Activated CD4-positive, alpha-beta T cell treated with anti-CD3 and anti-CD28 coated beads for 1 hour (primary cell): Measurements from ENCODE around the gene RPS24.
"Not testable (repeated sequence)": the region's sequence is repeated elsewhere in the genome, so short reads cannot be mapped to it uniquely, and the experiment has no call there.

Experiments
- DNase-seq: peaks from one replicate; pipeline ENCODE4 v3.0.0-alpha.2; 2020

RPS24 gene

DNA sequence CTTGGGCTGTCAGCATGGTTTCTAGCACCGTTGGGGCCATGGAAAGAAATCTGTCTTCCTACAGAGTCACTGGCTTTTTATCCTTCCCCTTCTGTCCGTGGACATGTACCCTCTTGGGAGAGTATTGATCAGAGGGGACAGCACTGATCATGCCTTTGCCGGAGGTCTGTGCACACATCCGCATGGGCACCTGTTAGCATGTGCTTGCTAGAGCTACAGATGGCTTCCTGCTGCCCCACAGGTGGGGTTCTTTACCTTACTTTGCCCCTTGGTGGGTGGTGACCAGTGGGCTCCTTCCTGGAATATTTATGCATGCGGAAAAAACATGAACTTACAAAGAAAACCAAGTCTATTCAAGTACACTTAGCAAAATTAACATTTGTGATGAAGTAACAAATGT, 24.9 kb downstream of the RPS24 start:
- no peak for DNase-seq

DNA sequence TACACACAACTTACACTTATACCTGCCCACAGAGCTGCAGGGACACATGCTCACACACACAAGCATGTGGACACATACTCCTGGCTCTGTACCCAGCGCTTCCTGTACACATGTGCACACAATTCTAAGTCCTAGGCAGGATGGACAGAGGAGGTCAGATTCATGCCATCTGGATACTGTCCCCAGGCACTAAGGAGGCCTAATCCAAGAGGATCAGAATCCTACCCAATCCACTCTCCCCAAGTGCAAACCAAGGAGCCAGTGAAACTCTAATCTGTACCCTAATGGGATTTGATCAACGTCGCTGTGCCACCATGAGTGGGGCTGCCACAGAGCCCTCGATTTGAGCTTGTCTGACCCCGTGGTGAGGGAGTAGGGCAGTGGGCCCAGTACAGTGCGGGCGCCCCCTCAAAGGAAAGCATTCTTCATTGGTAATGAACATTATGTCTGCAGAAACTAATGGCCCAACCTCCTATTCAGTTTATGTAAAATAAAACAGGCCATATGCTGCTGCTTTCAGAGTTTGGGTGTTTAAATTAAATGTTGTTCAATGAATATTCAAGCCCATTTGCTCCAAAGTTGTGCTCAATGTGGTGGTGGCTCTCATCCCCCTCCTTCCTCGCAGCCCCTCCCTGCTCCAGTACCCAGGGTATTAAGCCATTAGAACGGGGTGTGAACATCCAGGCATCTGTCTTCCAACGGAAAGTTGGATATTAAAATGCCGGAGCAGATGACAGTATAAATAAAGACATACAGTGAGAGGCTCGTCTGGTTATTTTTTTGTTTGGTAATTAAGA, 26.4 kb downstream of the RPS24 start:
- DNase-seq, result no peak

DNA sequence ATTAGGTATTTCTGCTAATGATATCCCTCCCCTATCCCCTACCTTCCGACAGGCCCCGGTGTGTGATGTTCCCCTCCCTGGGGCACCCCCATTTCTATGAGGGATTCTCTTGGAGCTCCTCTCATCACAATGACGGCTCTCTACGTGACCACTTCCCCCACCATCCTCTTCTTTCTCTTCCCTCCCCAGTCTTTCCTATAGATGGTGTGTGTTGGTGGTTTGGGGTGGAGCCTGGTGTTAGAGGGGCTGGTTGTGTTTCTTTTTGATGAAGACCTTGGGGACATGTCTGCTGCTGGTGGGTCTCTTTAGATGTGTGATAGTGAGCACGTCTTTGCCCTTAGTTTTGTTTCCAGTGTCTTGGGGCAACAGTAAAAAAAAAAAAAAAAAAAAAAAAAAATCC, 28.6 kb downstream of the RPS24 start:
- no peak for DNase-seq

DNA sequence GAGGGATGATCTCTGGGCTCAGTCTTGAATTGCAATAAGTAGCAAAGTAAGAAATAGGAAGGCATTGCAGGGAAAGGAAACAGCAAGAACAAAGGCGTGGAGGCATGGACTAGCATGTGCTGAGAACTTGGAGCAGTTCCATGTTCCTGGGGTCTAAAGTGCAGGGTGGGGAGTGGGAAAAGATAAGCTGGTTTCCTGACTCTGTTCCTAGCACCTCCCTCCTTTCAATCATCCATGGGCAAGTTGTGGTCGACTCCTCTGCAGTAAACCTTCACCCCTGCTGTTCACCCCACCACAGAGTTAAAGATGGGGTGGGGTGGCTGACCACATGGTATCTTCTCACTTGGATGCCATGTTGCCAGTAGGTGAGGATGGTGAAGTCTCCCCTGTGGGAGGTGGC, 29.6 kb downstream of the RPS24 start:
- DNase-seq, result no peak

DNA sequence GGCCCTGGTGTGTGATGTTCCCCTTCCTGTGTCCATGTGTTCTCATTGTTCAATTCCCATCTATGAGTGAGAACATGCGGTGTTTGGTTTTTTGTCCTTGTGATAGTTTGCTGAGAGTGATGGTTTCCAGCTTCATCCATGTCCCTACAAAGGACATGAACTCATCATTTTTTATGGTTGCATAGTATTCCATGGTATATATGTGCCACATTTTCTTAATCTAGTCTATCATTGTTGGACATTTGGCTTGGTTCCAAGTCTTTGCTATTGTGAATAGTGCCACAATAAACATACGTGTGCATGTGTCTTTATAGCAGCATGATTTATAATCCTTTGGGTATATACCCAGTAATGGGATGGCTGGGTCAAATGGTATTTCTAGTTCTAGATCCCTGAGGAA, 31.3 kb downstream of the RPS24 start:
- not testable (repeated sequence) for DNase-seq

DNA sequence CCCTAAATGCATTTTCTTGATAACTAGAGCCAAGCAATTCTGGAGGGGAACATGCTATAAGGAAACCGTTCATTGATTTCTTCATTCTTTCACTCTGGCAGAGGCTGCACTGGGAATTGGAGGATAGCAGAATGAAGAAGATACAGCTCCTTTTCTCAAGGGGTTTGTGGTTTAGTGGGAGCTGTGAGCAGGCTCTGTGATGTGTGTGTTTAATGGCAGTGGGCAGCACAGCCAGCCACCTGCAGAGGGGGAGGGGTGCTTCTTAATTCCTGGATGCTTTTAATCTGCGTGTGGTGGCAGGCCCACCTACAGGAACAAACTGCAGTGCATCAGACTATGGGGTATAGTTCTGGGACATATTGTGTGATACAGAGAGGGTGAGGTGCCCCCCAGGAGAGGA, 31.9 kb downstream of the RPS24 start:
- DNase-seq, result no peak

DNA sequence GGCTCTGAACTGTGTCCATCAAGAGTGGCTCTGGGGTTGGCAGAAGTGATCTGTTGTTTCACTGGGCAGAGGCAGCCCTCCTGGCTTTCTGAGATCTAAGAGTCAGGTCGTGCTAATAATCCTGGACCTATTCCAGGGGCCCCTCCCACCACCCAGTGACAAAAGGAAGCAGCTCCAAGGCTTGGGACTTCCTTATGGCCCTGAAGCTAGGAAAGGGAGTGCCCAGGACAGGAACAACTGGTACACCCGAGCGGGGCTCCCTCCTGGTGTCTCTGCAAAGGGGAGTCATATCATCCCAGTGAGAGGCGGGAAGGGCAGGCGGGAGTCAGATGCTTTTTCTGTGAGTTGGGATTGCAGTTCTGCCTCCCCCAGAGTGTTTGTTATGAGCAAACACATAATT, 32.3 kb downstream of the RPS24 start:
- DNase-seq, result no peak

DNA sequence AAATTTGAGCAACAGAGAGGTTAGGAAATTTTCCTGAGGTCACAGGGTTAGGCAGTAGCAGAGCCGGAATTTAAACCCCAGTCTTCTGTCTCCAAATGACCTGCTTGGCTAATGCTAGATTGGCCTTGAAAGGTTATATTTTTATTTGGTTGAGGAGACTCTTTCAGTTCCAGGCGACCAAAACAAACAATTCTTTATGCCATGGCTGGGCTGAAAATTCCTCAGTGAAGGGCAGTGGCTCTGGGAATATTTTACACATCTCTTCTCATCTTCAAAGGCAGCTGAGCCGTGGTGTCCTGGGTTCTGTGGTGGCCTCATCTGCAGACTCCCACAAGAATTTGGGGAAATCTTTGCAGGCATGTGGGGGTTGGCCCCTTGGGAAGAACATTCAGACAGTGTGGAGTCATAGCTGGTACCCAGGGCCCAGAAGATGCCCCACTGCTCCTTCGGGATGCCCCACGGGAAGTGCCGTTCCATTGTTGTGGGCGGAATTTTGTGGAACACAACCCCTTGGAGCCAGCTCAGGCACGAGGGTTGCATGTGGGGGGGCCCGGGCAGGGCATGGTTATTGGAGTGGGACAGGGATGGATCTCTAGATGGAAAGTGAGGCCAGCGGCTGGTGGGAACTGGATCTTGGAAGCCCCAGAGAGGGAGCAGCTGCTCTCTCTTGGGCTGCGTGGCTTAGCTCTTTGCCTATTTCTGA, 33.2 kb downstream of the RPS24 start:
- DNase-seq, result no peak

DNA sequence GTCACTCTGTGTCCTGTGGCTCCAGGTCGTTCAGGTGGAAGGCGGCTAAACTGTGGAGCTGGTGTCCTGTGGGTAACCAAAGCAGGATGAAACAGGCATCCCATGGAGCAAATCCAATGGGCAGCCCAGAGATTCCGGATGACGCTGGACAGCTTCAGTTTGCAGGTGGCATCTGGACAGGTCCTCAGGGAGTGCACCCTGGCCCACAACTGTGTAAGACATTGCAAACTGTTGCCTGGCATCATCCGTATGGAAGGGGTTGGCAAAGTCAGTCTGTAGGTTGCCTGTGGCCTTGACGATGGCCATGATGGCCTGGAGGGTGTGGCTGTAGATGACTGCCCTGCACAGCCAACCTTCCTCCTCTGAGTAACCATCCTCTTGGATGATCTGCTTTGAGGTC, 35.5 kb downstream of the RPS24 start:
- DNase-seq, result no peak

DNA sequence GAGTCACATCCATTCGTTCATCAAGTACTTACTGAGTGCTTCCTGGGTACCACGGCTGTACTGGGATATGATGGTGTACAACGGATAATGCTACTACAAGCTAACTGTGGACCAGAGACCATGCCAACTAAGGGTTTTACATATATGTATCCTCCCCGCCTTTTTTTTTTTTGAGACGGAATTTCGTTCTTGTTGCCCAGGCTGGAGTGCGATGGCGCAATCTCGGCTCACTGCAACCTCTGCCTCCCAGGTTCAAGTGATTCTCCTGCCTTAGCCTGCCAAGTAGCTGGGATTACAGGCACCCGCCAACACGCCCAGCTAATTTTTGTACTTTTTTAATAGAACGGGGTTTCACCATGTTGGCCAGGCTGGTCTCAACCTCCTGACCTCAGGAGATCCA, 36.4 kb downstream of the RPS24 start:
- not testable (repeated sequence) for DNase-seq

DNA sequence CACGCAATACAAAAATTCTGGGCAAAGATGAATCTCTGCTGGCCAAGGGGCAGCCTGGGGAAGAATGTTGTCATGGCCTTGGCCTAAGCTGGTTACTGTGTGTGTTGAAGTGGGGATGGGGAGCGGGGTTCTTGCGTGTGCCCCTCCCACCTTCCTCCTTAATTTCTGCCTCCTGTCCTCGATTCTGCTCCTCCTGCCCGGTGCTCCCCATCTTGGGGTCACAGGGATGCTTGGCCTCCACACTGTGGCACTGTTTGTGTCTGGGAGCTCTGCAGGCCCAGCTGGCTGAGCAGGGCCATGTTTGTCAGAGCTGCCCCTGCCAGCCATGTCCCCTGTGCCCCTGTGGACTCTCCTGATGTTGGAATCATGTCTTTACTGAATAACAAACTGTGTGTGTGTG, 37.1 kb downstream of the RPS24 start:
- no peak for DNase-seq

DNA sequence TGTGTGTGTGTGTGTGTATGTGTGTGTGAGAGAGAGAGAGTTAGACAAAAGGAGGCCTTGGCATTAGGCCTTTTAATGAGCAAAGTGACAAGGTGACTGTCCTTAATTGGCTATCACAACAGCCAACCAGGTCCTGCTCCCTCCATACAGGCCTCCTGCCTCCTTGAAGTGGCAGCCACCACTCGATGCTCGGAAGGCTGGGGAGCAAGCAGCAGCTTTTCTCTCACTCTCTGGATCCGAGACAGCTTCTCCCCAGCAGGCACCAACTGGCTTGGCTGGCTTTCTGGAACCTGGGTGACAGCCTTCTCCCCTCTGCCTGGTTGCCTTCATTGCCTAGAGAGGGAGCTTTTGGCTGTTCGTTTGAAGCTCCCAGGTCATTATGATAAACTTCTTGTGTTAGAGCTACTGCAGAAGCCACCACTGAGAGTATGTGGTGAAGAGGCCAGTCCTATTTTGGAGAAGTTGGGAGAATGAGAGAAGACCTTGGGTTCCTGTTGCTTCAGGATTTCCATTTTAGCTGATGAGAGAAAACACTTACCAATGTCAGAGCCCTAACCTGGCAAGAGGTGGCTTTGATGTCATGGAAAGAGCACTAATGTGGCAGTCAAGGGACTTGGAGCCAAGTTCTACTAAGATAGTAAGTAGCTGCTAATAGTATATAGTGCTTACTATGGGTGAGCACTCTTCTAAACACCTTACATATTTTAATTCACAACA, 37.6 kb downstream of the RPS24 start:
- no peak for DNase-seq

DNA sequence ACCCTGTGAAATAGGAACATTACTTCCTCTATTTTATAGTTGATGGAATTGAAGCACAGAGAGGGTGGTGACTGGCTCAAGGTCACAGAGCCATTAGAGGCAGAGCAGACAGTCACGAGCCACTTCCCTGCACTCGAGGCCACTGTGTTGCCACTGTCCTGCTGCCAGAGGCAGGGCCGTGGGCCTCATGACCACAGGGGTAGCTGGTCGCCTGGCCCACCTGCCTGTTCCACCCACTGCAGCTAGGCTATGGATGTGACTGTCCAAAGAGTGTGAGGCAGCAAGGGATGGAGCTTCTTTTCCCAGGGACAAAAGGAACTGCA, 38.2 kb downstream of the RPS24 start:
- no peak for DNase-seq

DNA sequence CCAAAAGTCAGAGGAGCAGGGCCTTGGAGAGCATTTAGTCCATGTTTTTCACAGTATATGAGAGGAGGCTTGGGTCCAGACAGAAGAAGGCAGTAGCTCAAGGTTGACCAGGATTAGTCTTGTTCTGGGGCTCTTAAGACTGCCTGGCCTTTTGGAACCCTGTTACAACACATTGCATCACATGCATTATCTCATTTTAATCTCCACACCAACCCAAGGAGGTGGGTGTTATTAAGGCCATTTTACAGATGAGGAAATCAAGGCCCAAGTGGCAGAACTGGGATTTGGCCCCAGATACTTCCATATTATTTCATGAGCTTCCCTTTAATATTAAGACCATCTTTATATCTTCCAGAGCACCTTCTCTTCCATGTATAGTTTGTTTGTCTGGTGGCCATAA, 38.8 kb downstream of the RPS24 start:
- DNase-seq, result no peak

DNA sequence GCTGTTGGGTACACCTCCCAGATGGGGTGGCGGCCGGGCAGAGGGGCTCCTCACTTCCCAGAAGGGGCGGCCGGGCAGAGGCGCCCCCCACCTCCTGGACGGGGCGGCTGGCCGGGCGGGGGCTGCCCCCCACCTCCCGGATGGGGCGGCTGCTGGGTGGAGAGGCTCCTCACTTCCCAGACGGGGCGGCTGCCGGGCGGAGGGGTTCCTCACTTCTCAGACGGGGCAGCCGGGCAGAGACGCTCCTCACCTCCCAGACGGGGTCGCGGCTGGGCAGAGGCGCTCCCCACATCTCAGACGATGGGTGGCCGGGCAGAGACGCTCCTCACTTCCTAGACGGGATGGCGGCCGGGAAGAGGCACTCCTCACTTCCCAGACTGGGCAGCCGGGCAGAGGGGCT, 42.1 kb downstream of the RPS24 start:
- not testable (repeated sequence) for DNase-seq

DNA sequence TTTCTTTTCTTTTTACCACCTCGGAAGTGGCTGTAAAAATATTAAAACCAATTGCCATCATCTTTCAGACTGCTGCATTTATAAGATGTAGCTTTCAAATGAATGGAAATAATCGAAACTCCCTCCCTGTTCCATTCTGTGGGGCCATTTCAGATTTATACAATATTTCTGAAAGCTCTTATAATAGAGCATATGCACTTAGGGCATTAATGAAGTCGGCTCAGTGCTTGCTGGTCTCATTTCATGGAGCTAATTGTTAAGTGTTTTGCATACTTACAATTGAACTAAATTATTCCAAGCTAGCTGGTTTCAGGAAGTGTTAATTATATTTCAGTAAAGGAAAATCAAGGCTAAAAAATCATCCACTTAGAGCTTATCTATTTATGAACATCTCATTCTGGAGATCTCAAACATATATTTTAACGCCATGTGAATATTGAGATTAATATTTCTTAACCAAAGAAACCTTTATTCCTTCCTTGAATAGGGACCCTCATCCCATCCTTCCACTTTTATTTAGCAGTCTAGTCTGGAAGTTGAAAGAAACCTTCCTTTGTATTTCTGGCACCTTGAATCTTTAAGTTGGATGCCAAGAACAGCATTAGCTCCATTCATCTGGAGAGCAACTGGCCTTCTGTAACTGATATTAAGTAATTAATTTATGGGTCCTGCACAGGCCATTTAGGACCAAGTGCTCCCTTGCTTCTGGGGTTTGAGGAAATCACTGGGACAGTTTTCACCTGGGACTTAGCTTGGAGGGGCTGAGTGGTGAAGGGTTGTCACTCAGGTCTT, 45.1 kb downstream of the RPS24 start:
- DNase-seq, result no peak

DNA sequence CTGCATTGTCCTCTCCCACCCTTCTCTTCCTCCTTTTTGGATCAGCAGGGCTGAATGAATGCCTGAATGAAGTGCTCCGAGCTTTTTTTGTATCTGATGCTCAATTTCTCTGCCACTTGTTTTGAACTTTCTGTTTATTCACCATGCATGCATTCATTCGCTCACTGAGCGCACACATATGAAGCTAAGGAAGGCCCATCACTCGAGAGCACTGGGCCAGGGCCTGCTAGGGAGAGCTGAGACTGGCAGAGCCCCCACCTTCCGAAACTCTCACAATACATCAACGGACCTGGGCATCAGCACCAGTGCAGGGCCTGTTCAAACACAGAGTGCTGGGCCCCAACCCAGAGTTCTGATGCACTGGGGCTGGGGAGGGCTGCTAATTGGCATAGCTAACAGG, 45.7 kb downstream of the RPS24 start:
- no peak for DNase-seq

DNA sequence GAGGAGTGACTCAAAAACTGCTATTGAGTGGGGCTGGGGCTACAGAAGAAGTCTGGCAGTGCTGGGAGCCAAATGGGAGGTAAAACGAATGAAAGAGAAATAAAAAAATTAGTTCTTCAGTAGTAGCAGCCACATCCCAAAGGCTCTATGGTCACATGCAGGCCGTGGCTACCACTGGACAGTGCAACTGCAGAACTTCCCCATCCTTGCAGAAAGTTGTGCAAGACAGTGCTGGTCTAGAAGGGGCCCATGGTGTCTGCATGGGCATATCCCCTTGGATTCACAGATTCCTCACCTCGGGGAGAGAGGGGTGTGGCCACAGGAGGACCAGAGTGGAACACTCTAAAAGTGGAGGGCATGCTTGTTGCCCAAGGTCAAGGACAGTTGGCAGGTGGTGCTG, 47.6 kb downstream of the RPS24 start:
- no peak for DNase-seq

DNA sequence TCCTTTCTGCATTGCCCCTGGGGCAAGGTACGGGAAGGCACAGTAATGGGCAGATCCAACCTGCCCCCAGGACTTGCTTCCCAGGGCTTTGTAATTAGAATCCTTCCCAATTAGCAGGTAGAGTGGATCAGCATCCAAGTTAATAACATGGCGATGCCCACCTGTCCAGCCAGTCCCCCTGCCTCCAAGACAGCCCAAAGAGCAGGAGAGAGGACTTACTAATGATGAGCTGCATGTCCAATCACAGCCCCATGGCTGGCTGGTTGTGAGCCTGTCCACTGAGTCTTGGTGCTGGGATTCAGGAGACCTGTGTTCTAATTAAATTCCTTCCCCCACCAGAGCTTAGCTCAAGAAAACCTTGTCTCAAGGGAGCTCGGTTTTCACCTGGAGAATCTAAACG, 49.0 kb downstream of the RPS24 start:
- no peak for DNase-seq
